Measurements from ENCODE around the gene NELFE. TPM values are rescaled to one million over a fixed set of nuclear protein-coding genes. Genes with fewer than 3 reads are reported as not detected.

The NELFE gene
- total RNA-seq, 1 experiment from 2014 or later, result 91.4 TPM

GRCh38 chr6:31968791-31969711 is 10.3 kb upstream of the NELFE start:
- H3K27ac Mint-ChIP-seq, result no peak overlapping the region
- no peak overlapping the region for H3K23ac ChIP-seq (ENCODE audit: insufficient read length, low read depth, low read length)
- H3K4me2 ChIP-seq (ENCODE audit: insufficient read depth, insufficient read length, low read length), result no peak overlapping the region
- 0 out of 5 replicates have a peak, but pooled peaks cover 0 to 2% of the 10 kb centered on the region in 2 experiments for H3K9me3 Mint-ChIP-seq
- H2BK20ac ChIP-seq (ENCODE audit: low read depth, low read length, poor library complexity, severe bottlenecking), result no peak overlapping the region
- no peak overlapping the region for H2AFZ ChIP-seq (ENCODE audit: low read length)
- H3K18ac ChIP-seq (ENCODE audit: insufficient read length, low read depth, low read length), result no peak overlapping the region
- peaks cover 8 to 11% of the 10 kb centered on the region in 2 experiments for H3K4me1 Mint-ChIP-seq
- H3K27ac ChIP-seq (ENCODE audit: insufficient read length, low read depth, low read length), result no peak overlapping the region
- H4K5ac ChIP-seq (ENCODE audit: insufficient read length, low read depth, low read length), result no peak overlapping the region
- no peaks in the 10 kb centered on the region for H3K79me1 ChIP-seq (ENCODE audit: insufficient read depth, low read depth, low read length, poor library complexity, severe bottlenecking)
- no peak overlapping the region for H2BK120ac ChIP-seq (ENCODE audit: low read depth, low read length, poor library complexity, severe bottlenecking)
- H3K9ac ChIP-seq (ENCODE audit: extremely low read depth, insufficient read length, low read length), result no peak overlapping the region
- H4K91ac ChIP-seq (ENCODE audit: insufficient read length, low read depth, low read length), result no peak overlapping the region
- H2BK15ac ChIP-seq (ENCODE audit: low read depth, low read length), result no peak overlapping the region
- H3K27me3 Mint-ChIP-seq (ENCODE audit: low read depth), result no peaks in the 10 kb centered on the region; the same call in 1 of the 2 replicates
- TF ChIP-seq CTCF (conservative IDR thresholded peaks at IDR 0.05), result no peak
- H3K23me2 ChIP-seq (ENCODE audit: insufficient read length, low read depth, low read length, poor library complexity, severe bottlenecking), result peaks cover 6% of the 10 kb centered on the region
- no peak overlapping the region for H3K56ac ChIP-seq (ENCODE audit: insufficient read length, low read depth, low read length)
- H2BK5ac ChIP-seq (ENCODE audit: insufficient read length, low read length), result no peak overlapping the region
- H2BK12ac ChIP-seq (ENCODE audit: insufficient read length, low read depth, low read length), result no peak overlapping the region
- no CpG with 5 or more reads among the region's 23 CpGs for WGBS (ENCODE audit: extremely low coverage, insufficient read length, low lambda C conversion rate)
- H3K9me3 ChIP-seq (ENCODE audit: control insufficient read depth, low read depth, low read length), result no peaks in the 10 kb centered on the region
- H3K36me3 Mint-ChIP-seq (ENCODE audit: insufficient read depth in 1 of 3, low read depth in 3 of 3), result peaks cover 29 to 67% (median 65%) of the 10 kb centered on the region in 3 experiments; a peak in 6 of 7 replicates
- no peaks in the 10 kb centered on the region for H3K27me3 ChIP-seq (ENCODE audit: insufficient read depth, low read length)
- H4K8ac ChIP-seq (replicated peaks; ENCODE audit: insufficient read length, low read depth, low read length), result no peak overlapping the region
- peaks cover 3% of the 10 kb centered on the region; the same call in 1 of the 2 replicates for H3K4me1 ChIP-seq (ENCODE audit: insufficient read depth, low read length)
- H2AK5ac ChIP-seq (ENCODE audit: insufficient read length, low read length), result no peak overlapping the region
- no peaks in the 10 kb centered on the region for H4K20me1 ChIP-seq (ENCODE audit: control insufficient read depth, insufficient read depth, insufficient read length)
- no peak overlapping the region; a peak in 1 of 5 replicates for H3K4me3 Mint-ChIP-seq
- no peak overlapping the region for H3T11ph ChIP-seq (ENCODE audit: low read length)
- DNase-seq, result no peak
- H3K4ac ChIP-seq (ENCODE audit: low read depth, low read length), result no peak overlapping the region
- no peaks in the 10 kb centered on the region; the same call in 1 of the 2 replicates for H3K79me2 ChIP-seq (ENCODE audit: insufficient read depth, low read length)
- H3K14ac ChIP-seq (ENCODE audit: insufficient read depth, low read length), result no peak overlapping the region

Measured in H9 (cell line).